ENCODE results near the gene GALNT5.
"Not testable (repeated sequence)": the region's sequence is repeated elsewhere in the genome, so short reads cannot be mapped to it uniquely, and the experiment has no call there.

Gene GALNT5

GRCh38 chr2:157257312-157258252 is at the start of gene GALNT5:
GALNT5 (plus strand) TSS chr2:157257705; CDS start chr2:157258083, 378 bp downstream.
- in situ Hi-C loops (cut with HindIII; ENCODE audit: low pct_ligation_motif_present, low pct_unique_long_range_greater_than_20kb, low sequenced_read_pairs) = no loop called here
- DNase-seq = no peak

GRCh38 chr2:157216286-157216965 is 41.1 kb upstream of the GALNT5 start:
- no peak for DNase-seq
- in situ Hi-C loops (cut with HindIII; ENCODE audit: low pct_ligation_motif_present, low pct_unique_long_range_greater_than_20kb, low sequenced_read_pairs) = no loop called here

GRCh38 chr2:157217409-157217808 is 40.1 kb upstream of the GALNT5 start:
- in situ Hi-C loops (cut with HindIII; ENCODE audit: low pct_ligation_motif_present, low pct_unique_long_range_greater_than_20kb, low sequenced_read_pairs) = no loop called here
- DNase-seq = no peak

- in situ Hi-C loops (cut with HindIII; ENCODE audit: low pct_ligation_motif_present, low pct_unique_long_range_greater_than_20kb, low sequenced_read_pairs) = no loop called here
- DNase-seq = no peak
Observed at GRCh38 chr2:157218911-157219310, 38.6 kb upstream of the GALNT5 start.

- DNase-seq = no peak
Observed at GRCh38 chr2:157220502-157220901, 37.0 kb upstream of the GALNT5 start.

GRCh38 chr2:157221394-157221988 is 36.0 kb upstream of the GALNT5 start:
- no peak for DNase-seq
- in situ Hi-C loops (cut with HindIII; ENCODE audit: low pct_ligation_motif_present, low pct_unique_long_range_greater_than_20kb, low sequenced_read_pairs) = no loop called here

More at GRCh38 chr2:157220502-157220901, 37.0 kb upstream of the GALNT5 start:
- in situ Hi-C loops (cut with HindIII; ENCODE audit: low pct_ligation_motif_present, low pct_unique_long_range_greater_than_20kb, low sequenced_read_pairs) = no loop called here

- in situ Hi-C loops (cut with HindIII; ENCODE audit: low pct_ligation_motif_present, low pct_unique_long_range_greater_than_20kb, low sequenced_read_pairs) = no loop called here
Observed at GRCh38 chr2:157223624-157224205, 33.8 kb upstream of the GALNT5 start.

GRCh38 chr2:157224448-157224847 is 33.1 kb upstream of the GALNT5 start:
- DNase-seq; in situ Hi-C loops (cut with HindIII; ENCODE audit: low pct_ligation_motif_present, low pct_unique_long_range_greater_than_20kb, low sequenced_read_pairs): not testable (repeated sequence)

More at GRCh38 chr2:157223624-157224205, 33.8 kb upstream of the GALNT5 start:
- no peak for DNase-seq

- no peak for DNase-seq
- in situ Hi-C loops (cut with HindIII; ENCODE audit: low pct_ligation_motif_present, low pct_unique_long_range_greater_than_20kb, low sequenced_read_pairs) = no loop called here
Observed at GRCh38 chr2:157227592-157227991, 29.9 kb upstream of the GALNT5 start.

GRCh38 chr2:157228946-157229345 is 28.6 kb upstream of the GALNT5 start:
- in situ Hi-C loops (cut with HindIII; ENCODE audit: low pct_ligation_motif_present, low pct_unique_long_range_greater_than_20kb, low sequenced_read_pairs) = no loop called here
- DNase-seq = no peak

GRCh38 chr2:157229572-157229971 is 27.9 kb upstream of the GALNT5 start:
- no peak for DNase-seq
- in situ Hi-C loops (cut with HindIII; ENCODE audit: low pct_ligation_motif_present, low pct_unique_long_range_greater_than_20kb, low sequenced_read_pairs) = no loop called here

- no peak for DNase-seq
- in situ Hi-C loops (cut with HindIII; ENCODE audit: low pct_ligation_motif_present, low pct_unique_long_range_greater_than_20kb, low sequenced_read_pairs) = no loop called here
Observed at GRCh38 chr2:157231476-157231875, 26.0 kb upstream of the GALNT5 start.

- in situ Hi-C loops (cut with HindIII; ENCODE audit: low pct_ligation_motif_present, low pct_unique_long_range_greater_than_20kb, low sequenced_read_pairs) = no loop called here
- DNase-seq = no peak
Observed at GRCh38 chr2:157233506-157233905, 24.0 kb upstream of the GALNT5 start.

- DNase-seq = no peak
- in situ Hi-C loops (cut with HindIII; ENCODE audit: low pct_ligation_motif_present, low pct_unique_long_range_greater_than_20kb, low sequenced_read_pairs) = no loop called here
Observed at GRCh38 chr2:157236404-157236803, 21.1 kb upstream of the GALNT5 start.

GRCh38 chr2:157238296-157238695 is 19.2 kb upstream of the GALNT5 start:
- in situ Hi-C loops (cut with HindIII; ENCODE audit: low pct_ligation_motif_present, low pct_unique_long_range_greater_than_20kb, low sequenced_read_pairs) = no loop called here
- DNase-seq = no peak

- in situ Hi-C loops (cut with HindIII; ENCODE audit: low pct_ligation_motif_present, low pct_unique_long_range_greater_than_20kb, low sequenced_read_pairs) = no loop called here
- DNase-seq = no peak
Observed at GRCh38 chr2:157244691-157245090, 12.8 kb upstream of the GALNT5 start.

GRCh38 chr2:157245144-157245840 is 12.2 kb upstream of the GALNT5 start:
- no peak for DNase-seq
- in situ Hi-C loops (cut with HindIII; ENCODE audit: low pct_ligation_motif_present, low pct_unique_long_range_greater_than_20kb, low sequenced_read_pairs) = no loop called here
